Measurements from ENCODE around the gene LGALS3BP. TPM values are rescaled to one million over a fixed set of nuclear protein-coding genes. Genes with fewer than 3 reads are reported as not detected.
A peak's percentile ranks its signal among the peaks of the same experiment; 100 is the strongest.

LGALS3BP gene
- total RNA-seq, 1 donor from 2014 or later: 393 TPM

GRCh38 chr17:78981010-78981888, 1.5 kb upstream of the LGALS3BP start:
- DNase-seq (ENCODE audit: low spot score): no peak

- no peak for DNase-seq (ENCODE audit: low spot score)
Measured at GRCh38 chr17:78980624-78980972, 875 bp upstream of the LGALS3BP start.

GRCh38 chr17:78977997-78978973, 1.4 kb downstream of the LGALS3BP start:
- DNase-seq (ENCODE audit: low spot score): no peak

GRCh38 chr17:78977681-78977943, 2.1 kb downstream of the LGALS3BP start:
- no peak for DNase-seq (ENCODE audit: low spot score)

- DNase-seq (ENCODE audit: low spot score): no peak
Measured at GRCh38 chr17:78976907-78977680, 2.6 kb downstream of the LGALS3BP start.

- DNase-seq (ENCODE audit: low spot score): peak; percentile 81
Measured at GRCh38 chr17:78974635-78975591, 4.8 kb downstream of the LGALS3BP start.

- DNase-seq (ENCODE audit: low spot score): no peak
Measured at GRCh38 chr17:78973792-78974520, 5.8 kb downstream of the LGALS3BP start.

- DNase-seq (ENCODE audit: low spot score): no peak
Measured at GRCh38 chr17:78973196-78973595, 6.5 kb downstream of the LGALS3BP start.

GRCh38 chr17:78972507-78973105, 7.1 kb downstream of the LGALS3BP start:
- no peak for DNase-seq (ENCODE audit: low spot score)

GRCh38 chr17:78971756-78972506, 7.8 kb downstream of the LGALS3BP start:
- DNase-seq (ENCODE audit: low spot score): no peak

GRCh38 chr17:78970834-78971755, 8.6 kb downstream of the LGALS3BP start:
- peak; percentile 85 for DNase-seq (ENCODE audit: low spot score)

- DNase-seq (ENCODE audit: low spot score): no peak
Measured at GRCh38 chr17:78969865-78970264, 9.9 kb downstream of the LGALS3BP start.

- no peak for DNase-seq (ENCODE audit: low spot score)
Measured at GRCh38 chr17:78967782-78968362, 11.9 kb downstream of the LGALS3BP start.

- DNase-seq (ENCODE audit: low spot score): no peak
Measured at GRCh38 chr17:78966910-78967600, 12.7 kb downstream of the LGALS3BP start.

GRCh38 chr17:78966123-78966813, 13.5 kb downstream of the LGALS3BP start:
- DNase-seq (ENCODE audit: low spot score): no peak

- no peak for DNase-seq (ENCODE audit: low spot score)
Measured at GRCh38 chr17:78965491-78965924, 14.2 kb downstream of the LGALS3BP start.

Measured in ureter (tissue), 1 donor.